ENCODE data around the gene CCDC88C.
"Not testable (repeated sequence)": the region's sequence is repeated elsewhere in the genome, so short reads cannot be mapped to it uniquely, and the experiment has no call there.

CCDC88C gene

DNA sequence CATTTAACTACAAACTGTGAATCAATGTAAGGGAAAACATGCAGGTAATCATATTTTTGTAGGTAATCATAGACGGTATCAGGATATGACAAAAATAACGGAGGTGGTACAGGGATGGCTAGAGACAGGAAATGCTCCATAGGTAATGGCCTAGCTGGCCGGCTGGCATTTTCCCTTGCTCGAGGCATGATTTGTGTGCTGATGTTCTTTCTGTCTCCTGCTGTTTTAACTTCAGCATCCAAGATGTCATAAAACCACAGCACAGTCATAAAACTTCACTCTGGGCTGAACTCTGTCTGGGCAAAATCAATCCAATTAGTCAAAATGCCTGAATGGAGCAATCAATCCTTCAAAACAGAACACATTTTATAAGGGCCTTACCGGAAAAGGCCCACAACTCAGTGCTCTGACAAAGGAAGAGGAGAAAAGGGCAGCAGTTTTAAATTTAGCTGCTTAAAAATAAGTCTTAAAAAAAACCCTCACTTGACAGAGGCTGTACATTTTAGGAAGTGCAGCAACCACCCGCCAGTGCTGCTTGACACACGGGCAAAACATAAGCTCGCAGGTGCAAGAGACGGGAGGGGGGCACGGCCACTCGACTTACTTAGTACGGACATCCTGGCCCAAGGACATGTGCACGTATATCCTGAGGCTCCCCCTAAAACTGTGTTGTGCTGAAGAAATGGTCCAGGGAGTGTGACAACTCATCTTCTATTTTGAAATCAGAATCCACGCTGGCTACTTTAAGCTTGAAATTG is 132.7 kb downstream of the CCDC88C start:
- no peak for FAIRE-seq

DNA sequence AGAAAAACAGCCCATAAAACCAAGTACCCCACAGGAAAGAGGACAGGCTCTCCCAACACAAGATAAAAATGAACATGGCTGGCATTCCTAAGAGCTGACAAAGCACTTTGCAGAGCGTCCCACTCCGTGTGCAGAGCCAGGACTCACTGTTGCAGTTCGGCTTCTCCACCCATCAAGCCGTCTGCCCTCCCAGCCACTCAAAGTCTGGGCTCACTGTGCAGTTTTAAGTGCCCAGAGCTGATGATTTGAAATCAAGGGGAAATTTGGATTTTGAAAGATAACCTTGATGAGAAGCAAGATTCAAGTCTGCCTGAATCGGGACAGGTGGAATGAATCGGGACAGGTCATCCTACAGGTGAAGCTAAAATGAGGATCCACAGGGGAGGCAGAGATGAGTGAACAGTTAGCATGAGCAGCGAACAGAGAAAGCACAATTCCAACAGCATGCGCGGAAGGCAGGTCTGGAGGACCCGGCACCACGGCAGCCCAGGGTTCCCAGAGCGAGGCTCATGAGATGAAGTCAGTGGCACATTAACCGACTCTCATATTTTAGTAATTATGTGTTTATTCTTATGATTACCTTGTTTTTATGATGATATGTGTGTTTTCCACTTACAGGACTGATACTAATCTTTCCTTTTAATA is 133.4 kb downstream of the CCDC88C start:
- no peak for FAIRE-seq

DNA sequence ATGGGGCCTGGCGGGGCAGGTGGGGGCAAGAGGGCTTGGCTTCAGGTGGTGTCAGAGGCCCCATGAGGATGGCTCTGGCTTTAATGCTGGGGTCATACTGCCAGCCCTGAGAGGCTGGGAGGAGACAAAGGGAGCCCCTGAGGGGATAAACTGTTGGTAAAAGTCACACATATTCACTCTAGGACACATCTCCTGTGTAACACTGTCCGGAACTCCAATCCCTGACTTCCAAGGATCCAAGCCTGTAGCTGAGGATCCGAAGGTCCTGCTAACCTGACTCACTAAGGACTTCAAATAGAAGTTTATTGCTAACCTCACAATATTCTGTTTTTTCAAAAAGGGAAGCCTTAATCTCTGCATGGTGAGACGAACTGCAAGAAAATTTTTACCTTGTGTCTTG is 134.0 kb downstream of the CCDC88C start:
- FAIRE-seq = no peak

DNA sequence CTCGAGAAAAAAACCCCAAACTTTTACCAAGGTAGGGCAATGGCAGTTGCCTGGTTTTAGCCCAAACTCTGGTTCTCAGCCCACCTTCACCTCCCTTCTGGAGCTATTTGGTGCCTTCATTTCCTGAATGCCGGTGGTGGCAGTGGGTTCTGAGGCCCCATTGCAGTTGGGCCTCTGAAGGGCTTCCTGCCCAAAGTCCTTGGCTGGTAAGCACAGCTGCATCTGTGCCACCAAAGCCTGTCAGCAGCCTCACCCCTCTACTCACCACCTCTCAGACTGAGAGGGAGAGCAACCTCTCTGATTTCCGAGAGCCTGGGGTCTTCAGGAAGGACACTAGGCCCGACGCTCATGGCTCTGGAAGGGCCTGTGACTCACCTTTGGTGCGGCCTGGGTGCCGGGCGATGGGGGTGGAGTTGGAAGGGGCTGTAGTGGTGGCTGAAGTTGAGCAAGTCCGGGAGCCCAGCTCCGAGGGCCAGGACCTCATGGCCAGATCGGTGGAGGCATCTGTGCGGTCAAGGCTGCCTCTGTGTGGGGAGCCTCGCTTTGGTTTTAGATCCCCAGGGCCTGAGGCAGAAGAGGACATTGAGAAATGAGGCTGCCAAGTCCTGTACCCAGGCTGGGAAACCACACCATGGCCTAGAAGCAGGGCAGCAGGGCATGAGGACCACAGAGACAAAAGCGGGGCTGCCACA is 134.5 kb downstream of the CCDC88C start:
- FAIRE-seq = no peak

DNA sequence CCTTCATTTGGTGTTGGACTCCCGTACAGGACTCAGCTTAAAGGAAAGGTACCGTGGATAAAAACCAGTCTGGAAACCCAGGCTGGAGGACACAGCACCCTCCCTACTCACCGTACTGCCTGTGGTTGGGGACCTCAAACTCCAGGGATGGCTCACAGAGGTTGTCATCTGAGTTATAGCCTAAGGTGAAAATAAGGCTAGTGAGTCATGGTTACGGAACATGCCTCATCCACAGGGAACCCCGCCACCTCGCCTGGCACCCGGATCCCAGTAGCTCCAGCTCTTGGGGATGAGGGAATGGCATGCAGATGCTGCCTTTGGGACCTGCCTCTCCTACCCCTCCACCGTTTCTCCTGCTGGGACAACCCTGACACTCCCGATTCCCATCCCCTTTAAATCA is 136.3 kb downstream of the CCDC88C start:
- no peak for FAIRE-seq

DNA sequence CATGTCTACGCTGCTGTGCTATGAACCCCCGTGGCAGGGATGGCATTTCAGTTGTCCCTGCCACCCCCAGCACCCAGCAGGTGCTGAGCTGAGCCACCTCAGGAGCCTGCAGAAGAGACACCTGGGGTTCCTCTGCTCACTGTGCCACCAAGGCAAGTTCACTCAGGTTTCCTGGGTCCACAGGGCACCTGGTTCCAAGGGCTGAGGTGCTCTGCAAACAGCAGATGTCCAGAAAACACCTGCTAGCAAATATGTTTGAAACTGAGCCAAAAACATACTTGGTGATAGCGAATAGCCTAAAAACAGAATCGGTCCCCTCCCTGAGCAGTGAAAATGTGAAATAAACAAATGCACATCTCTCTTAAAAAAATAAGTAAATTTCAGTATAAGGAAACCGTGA is 137.5 kb downstream of the CCDC88C start:
- FAIRE-seq = no peak

DNA sequence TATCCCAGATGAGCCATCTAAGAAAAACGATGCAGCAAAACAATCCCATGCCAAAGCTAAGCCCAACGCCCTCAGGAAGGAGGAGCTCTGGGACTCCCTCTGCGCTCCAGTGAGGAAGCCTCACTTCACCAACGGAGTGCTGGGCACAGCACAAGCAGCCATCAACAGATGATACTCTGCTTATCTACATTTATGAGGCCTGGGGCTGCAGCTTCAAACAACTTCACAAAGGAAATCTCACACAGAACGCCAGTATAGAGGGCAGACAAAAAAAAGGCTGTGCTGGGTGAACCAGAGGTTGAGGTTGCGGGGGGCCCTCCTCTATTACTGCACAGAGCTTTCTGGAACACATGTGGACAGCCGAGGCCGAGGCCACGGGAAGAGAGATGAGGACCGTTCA is 138.3 kb downstream of the CCDC88C start:
- FAIRE-seq = no peak

DNA sequence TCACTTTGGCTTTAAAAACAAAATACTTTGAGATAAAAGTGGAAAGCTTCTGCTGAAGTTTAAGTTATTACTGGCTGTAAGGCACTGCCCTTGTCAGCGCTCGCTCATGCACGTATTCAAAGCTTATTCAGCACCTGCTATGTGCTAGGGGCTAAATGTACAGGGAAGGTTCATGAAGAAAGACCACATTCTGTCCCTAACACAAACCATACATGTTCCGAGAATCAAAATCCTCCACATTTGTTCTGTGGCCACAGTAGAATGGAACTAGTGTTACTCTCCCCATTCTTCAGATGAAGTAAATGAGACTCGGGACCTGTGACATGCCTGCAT is 139.3 kb downstream of the CCDC88C start:
- no peak for FAIRE-seq

DNA sequence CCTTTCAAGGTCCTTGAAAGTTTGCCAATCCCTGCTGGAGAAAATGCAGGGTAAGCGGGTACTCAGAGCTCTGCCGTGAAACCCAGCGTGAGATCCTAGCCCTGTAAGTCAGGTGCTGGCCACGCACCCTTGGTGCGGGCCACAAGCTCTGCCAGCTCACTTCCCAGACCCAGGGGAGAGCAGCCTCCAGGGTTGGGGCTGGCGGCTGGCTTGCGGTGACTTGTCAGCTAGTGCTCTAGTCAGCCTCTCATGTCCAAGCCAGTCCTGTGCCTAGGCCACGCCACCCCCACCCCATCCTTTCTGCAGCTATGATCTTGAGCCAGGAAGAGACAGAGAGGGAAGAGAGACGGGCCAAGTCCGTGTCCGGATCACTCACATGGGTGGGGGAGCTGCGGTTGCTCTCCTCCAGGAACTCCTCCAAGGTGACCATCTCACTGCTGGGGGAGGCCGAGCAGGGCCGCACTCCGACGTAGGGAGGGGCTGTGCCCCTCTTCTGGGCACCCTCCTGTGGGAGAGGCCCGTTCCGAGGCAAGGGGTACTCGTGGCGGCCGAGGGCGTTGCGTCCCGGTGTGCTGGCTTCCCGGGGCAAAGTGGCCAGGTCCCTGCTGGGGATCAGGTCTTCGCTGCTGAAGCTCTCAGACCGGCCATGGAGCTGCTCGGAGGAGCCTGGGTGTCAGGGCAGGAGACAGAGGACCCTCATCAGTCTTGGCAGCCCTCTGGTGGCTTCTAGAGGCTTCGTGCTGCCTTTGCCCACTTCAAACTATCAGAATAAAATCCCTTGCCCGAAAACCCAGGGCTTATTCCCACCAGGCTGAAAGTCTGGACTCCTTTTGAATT is 139.9 kb downstream of the CCDC88C start:
- no peak for FAIRE-seq

DNA sequence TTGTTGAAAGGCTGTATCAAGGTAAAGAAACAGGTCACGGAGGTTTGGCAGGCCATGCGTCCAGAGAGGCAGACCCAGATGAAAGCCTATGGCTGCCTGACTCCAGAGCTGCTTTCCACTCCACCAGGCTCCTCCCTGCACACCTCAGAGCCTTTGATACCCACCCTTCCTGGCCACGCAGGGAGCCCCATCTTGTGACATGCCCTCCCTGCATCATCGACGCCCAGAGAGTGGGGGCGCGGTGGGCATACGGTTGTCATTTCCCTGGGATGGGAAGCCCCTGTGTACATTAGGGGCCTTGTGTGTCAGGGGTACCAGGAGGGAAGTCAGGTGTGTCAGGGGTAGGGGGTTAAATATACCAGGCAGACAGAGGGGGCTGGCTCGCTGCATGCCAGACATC is 142.8 kb downstream of the CCDC88C start:
- no peak for FAIRE-seq

DNA sequence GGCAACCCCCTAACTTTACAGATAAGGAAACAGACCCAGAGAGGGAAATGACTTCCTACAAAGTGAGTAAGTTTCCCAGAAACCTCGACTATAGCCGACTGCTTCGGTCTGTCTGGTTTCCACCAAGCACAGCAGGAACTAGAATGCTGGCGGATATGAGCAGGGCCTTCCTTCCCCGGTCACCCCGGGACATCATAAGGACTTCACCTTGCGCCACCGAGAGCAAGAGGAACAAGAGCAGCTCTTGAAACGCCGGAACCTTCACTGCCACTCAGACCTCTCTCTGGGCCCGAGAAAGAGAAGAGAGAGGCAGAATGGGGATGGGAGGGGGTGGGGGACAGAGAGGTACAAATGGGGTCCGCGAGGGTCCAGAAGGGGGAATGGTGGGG is 143.7 kb downstream of the CCDC88C start:
- FAIRE-seq = no peak

DNA sequence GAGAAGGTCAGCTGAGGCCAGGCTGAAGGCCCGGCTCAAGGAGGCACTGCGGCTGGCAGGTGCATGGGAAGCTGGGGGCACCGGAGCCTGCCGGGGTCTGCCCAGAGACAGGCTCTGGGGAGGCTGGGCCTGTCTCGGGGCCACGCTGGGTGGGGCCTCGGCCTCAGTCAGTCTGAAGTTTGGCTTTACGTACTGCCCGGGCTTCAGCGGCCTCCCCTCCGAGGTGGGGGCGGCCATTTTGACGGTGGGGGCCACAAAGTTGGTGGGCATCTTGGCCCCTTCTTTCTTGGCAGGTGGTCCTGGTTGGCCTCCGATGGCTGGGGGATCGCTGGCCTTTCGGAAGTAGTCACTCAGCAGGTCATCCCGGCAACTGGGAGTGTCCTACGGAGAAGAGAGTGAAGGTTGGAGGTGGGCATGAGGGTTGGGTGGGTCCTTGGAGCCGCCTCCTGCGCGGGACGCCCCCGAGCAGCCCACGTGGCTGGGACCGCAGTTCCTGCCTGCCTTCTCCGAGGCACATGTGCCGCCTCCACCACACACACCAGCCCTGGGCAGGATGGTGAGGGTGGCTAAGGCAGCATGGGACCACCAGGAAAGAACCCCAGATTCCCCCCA is 144.2 kb downstream of the CCDC88C start:
- no peak for FAIRE-seq

DNA sequence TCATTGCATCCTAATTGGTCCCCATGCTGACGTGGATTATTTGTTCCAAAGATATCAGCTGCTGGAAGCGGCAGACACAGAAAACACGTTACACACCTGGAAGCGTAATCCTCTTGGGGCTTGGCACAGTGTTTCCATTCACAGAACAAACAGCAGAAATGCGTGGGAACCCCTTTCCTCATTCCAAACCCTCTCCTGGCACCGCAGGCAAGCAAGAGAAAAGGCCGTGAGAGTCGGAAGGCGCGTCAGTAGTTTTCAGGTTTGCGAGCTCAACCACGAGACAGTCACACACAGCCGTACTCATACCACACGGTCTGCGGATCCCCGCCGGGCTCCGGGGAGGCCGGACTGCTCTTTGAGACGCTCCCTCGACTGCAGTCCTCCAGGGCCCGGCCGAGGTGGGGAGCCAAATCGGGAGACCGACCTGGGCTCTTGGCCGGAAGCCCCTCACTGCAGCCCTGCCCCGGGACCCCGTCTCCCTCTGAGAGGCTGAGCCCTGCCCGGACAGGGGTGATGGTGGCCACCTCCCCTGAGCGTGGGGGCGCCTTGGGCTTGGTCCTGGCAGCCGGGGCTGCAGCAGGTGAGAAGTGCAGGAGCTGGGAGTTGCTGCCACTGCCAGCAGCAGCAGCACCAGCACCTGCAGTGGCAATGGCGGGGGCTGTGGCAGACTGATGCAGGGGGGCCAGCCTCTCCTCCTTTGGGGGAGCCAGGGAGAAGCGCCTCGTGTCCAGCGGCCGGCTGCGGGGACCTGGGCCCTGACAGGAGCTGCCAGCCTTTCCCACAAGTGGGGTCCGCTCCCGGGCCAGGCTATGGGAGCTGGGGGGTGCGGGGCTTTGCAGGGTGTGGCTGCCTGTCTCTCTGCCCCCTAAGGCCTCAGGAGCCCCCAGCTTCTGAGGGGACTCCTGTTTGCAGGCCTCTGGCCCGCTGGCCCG is 145.0 kb downstream of the CCDC88C start:
- no peak for FAIRE-seq

DNA sequence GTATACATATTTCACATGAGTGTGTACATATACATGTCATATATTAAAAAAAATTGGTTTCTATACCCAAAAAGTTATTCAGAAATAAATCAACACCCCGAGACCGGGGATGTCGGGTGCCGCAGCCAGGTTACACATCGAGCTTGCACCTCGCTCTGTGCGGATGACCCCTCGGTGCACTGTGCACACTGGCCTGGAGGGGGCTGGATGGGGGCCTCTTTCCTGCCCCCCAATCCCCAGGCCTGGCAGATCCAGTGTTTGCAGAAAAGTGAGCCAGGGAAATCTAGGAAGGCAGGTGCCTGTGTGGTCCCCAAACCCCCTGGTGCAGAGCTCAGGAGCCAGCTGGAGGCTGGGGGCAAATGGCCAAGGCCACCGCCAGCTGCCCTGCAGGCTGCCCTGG is 146.0 kb downstream of the CCDC88C start:
- no peak for FAIRE-seq

DNA sequence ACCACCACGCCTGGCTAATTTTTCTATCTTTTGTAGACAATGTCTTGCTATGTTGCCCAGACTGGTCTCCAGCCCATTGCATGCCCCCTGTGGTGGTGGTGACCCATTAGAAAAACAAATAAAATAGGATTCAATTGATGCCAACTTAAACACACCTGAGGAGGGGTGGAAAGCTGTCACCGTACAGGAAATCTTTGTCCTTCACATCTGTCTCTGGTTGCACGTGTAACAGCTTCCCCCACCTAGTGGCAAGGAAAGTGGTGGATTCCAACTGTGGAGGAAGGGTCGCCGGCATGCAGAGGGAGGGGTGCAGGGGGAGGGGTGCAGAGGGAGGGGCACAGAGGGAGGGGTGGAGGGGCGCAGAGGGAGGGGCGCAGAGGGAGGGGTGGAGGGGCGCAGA is 147.0 kb downstream of the CCDC88C start:
- no peak for FAIRE-seq

DNA sequence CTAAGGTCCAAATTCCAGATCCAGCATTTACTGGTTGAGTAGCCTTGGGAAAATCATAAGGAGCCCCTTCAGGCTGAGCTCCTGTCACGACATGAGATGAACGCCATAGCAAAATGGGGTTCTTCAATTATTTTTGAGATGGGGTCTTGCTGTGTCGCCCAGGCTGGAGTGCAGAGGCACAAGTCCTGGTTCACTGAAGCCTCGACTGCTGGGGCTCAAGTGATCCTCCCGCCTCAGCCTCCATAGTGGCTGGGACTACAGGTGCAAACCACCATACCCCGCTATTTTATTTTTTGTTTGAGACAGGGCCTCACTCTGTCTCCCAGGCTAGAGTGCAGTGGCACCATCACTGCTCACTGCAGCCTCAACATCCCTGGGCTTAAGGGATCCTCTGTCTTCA is 147.4 kb downstream of the CCDC88C start:
- no peak for FAIRE-seq

DNA sequence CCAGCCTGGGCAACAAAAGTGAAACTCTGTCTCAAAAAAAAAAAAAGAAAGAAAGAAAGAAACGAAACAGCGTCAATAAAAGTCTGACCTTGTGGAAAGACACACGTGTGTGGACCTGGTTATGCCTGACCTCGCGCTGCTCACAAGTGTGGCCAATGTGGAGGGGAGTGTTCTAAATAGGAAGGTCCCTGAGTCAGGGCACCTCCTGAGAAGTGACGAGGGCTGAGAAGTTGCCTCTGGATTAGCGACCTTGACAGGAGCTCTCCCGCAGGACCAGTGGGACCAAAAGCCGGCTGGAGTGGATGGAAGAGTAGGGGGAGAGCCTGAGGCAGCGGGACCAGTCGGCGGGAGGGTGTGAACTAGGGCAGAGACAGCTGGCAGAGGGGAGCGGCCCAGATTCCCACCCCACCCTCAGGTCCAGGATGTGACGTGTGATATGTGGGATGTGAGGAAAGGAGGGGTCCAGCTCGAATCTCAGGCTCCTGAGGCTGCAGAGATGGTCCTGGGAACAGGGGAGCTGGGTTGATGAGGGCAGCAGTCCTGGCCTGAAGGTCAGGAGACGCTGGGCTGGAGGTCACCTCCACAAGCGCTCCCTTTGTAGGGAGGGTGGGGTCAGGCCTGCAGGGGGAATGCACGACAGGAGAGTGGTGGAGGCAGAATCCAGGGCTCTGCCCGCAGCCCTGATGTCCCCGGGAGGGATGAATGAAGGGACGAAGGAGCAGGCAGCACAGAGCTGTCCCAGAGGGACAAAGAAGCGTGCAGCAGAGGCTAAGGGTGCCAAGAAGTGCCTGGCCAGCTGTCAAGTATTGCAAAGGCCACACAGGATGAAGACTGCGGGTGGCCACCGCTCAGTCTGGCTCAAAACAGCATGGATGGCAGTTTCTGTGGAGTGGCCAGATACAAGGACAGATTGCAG is 148.3 kb downstream of the CCDC88C start:
- FAIRE-seq = no peak

DNA sequence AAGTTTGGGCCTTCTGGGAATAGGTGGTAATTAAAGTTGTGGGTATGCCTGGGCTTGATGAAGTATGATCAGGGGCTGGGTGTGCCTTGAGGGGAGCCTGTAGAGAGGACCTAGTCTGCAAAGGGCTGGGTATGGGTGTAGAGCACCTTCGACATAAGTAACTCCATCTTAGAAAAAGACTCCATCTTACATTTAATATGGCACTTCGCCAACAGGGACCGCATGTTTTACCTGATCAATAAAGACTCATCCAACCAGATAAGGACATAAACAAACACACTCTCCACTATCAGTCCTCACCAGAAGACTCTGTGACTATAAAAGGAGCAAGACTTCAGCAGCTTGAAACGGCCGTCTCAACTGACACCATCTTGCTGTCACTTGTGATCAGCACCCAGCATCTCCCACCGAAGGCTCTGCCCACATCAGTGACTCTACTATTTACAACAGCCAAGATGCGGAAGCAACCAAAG is 149.6 kb downstream of the CCDC88C start:
- no peak for FAIRE-seq

DNA sequence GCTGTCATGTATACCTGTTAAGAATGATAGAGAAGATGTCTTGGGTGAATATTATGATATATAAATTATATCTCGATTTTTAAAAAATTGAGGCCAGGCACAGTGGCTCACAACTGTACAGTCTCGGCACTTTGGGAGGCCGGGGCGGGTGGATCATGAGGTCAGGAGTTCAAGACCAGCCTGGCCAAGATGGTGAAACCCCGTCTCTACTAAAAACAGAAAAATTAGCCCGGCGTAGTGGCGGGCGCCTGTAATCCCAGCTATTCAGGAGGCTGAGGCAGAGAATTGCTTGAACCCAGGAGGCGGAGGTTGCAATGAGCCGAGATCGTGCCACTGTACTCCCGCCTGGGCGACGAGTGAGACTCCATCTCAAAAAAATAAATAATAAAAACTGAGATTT is 151.3 kb downstream of the CCDC88C start:
- not testable (repeated sequence) for FAIRE-seq

DNA sequence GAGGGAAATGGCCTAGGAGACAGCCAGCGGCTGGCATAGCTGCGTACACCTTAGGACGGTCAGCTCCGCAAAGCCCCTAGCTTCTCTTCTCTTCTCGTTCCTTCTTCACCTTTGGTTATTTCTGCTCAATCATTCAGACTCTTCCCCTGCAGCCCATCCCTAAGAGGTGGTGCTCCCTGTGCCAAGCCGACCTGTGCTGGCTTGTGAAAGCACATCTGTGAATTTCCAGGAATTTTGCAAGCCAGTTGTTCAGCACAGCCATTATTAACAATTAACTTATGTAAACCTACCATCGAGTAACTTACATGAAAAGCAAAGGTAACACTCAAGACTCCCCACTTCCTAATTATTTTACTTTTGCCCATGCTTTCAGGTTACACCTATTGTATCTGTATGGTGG is 152.2 kb downstream of the CCDC88C start:
- no peak for FAIRE-seq
